Endodermal cell (in vitro differentiated cells): ENCODE measurements around the gene CABP1. TPM values are rescaled to one million over a fixed set of nuclear protein-coding genes. Genes with fewer than 3 reads are reported as not detected.

ENCODE experiments used
- DNase-seq: peaks from one replicate; pipeline ENCODE4 v3.0.0-alpha.2; 2017
- H3K27ac ChIP-seq: 2 replicates; pipeline ENCODE4 v1.5.1; 2013; ENCODE audit warnings: mild to moderate bottlenecking, low read depth, low read length, moderate library complexity
- H3K27me3 ChIP-seq: 2 replicates; pipeline ENCODE4 v1.6.1; 2013; ENCODE audit warnings: mild to moderate bottlenecking, low read length, moderate library complexity; ENCODE audit not compliant: insufficient read depth, control insufficient read depth, poor library complexity, severe bottlenecking
- H3K36me3 ChIP-seq: 2 replicates; pipeline ENCODE4 v1.7.0; 2013; ENCODE audit warnings: mild to moderate bottlenecking, low read length, moderate library complexity; ENCODE audit not compliant: control insufficient read depth, insufficient read depth
- H3K4me1 ChIP-seq: one replicate; pipeline ENCODE4 v1.7.0; 2013; ENCODE audit warnings: low read length; ENCODE audit not compliant: control insufficient read depth, insufficient read depth
- H3K4me3 ChIP-seq: 2 replicates; pipeline ENCODE4 v1.5.1; 2013; ENCODE audit warnings: mild to moderate bottlenecking, low read length, moderate library complexity
- H3K9ac ChIP-seq: 2 replicates; pipeline ENCODE4 v1.6.1; 2013; ENCODE audit warnings: mild to moderate bottlenecking, low read length, moderate library complexity; ENCODE audit not compliant: poor library complexity, severe bottlenecking; ENCODE audit errors: extremely low read depth
- H3K9me3 ChIP-seq: 2 replicates; pipeline ENCODE4 v1.6.1; 2013; ENCODE audit warnings: mild to moderate bottlenecking, low read length, moderate library complexity; ENCODE audit not compliant: control insufficient read depth
- H3K27ac Mint-ChIP-seq: 2 replicates; pipeline ENCODE4 v1.8.0; 2020; ENCODE audit warnings: mixed read lengths
- H3K27me3 Mint-ChIP-seq: 2 replicates; pipeline ENCODE4 v1.8.0; 2021; ENCODE audit warnings: mild to moderate bottlenecking, mixed read lengths; ENCODE audit not compliant: insufficient read depth
- H3K36me3 Mint-ChIP-seq: 2 replicates; pipeline ENCODE4 v1.8.0; 2020; ENCODE audit warnings: low read depth, mixed read lengths
- H3K4me1 Mint-ChIP-seq: 2 replicates; pipeline ENCODE4 v1.8.0; 2020; ENCODE audit warnings: mixed read lengths
- H3K4me3 Mint-ChIP-seq: 2 replicates; pipeline ENCODE4 v1.8.0; 2020; ENCODE audit warnings: mild to moderate bottlenecking, moderate library complexity, mixed read lengths
- H3K9me3 Mint-ChIP-seq: 2 replicates; pipeline ENCODE4 v1.8.0; 2020; ENCODE audit warnings: mild to moderate bottlenecking, mixed read lengths
- CTCF ChIP-seq: fragments of 200-600 bp; sonication (generic); conservative IDR thresholded peaks from 2 replicates; pipeline ENCODE4 v1.5.0; 2021; ENCODE audit warnings: antibody characterized with exemption, mild to moderate bottlenecking
- WGBS, 2 experiments: methylation state at CpG; one replicate each; pipeline versions ENCODE4 v1.1.5 to v1.1.7; 2013; ENCODE audit warnings: missing lambda C conversion rate in 2 of 2, mixed read lengths in 1 of 2; ENCODE audit not compliant: insufficient coverage in 1 of 2, insufficient read length in 1 of 2; 5-methylcytosine and 5-hydroxymethylcytosine counted together
- total RNA-seq, 2 donors: library from RNA; stranded (reverse); fragmentation: NEBNext Ultra II Directional in 1 of 2; extraction: Animal tissue kit (Norgen Biotek cat#: 25700) in 1 of 2; gene quantifications; 2 replicates in 1 of 2; 3 replicates in 1 of 2; pipeline ENCODE4 v1.2.1, GENCODE V29; 2021

Gene CABP1
- total RNA-seq, 2 donors from 2014 or later, result 0.29 to 0.86 TPM

- WGBS, 2 experiments, result 72 to 81% methylated on average over 4 of the region's 4 CpGs
- Histone ChIP-seq H3K36me3 (peaks cover 63% of the 10 kb centered on the region), H3K27me3 (no peaks in the 10 kb centered on the region), H3K27ac (peak overlapping the region; percentile 90), H3K9ac (no peak overlapping the region), H3K4me1 (no peaks in the 10 kb centered on the region), H3K9me3 (no peaks in the 10 kb centered on the region), H3K4me3 (no peak overlapping the region)
- Mint-ChIP-seq H3K9me3 (no peaks in the 10 kb centered on the region), H3K4me1 (peaks cover 34% of the 10 kb centered on the region), H3K36me3 (peaks cover 58% of the 10 kb centered on the region), H3K27ac (peak overlapping the region; percentile 57), H3K27me3 (no peaks in the 10 kb centered on the region), H3K4me3 (no peak overlapping the region)
- no peak for TF ChIP-seq CTCF
- no peak for DNase-seq
Measured at GRCh38 chr12:120693848-120694247, 53.4 kb downstream of the CABP1 start.

GRCh38 chr12:120696626-120697025, 56.2 kb downstream of the CABP1 start:
- peaks cover 79% of the 10 kb centered on the region for H3K36me3 Mint-ChIP-seq
- H3K9me3 Mint-ChIP-seq, result no peaks in the 10 kb centered on the region
- Histone ChIP-seq H3K4me3 (no peak overlapping the region), H3K4me1 (no peaks in the 10 kb centered on the region), H3K9me3 (no peaks in the 10 kb centered on the region), H3K9ac (no peak overlapping the region), H3K36me3 (peaks cover 90% of the 10 kb centered on the region), H3K27ac (no peak overlapping the region), H3K27me3 (no peaks in the 10 kb centered on the region)
- 94 to 99% methylated on average over 4 to 6 of the region's 6 CpGs for WGBS, 2 experiments
- no peaks in the 10 kb centered on the region for H3K27me3 Mint-ChIP-seq
- no peak overlapping the region for H3K27ac Mint-ChIP-seq
- H3K4me1 Mint-ChIP-seq, result peaks cover 14% of the 10 kb centered on the region
- no peak for TF ChIP-seq CTCF
- H3K4me3 Mint-ChIP-seq, result no peak overlapping the region
- no peak for DNase-seq

GRCh38 chr12:120697344-120697743, 56.9 kb downstream of the CABP1 start:
- Mint-ChIP-seq H3K4me3 (no peak overlapping the region), H3K27ac (no peak overlapping the region), H3K27me3 (no peaks in the 10 kb centered on the region), H3K36me3 (peaks cover 82% of the 10 kb centered on the region), H3K4me1 (peaks cover 10% of the 10 kb centered on the region), H3K9me3 (no peaks in the 10 kb centered on the region)
- H3K4me3 ChIP-seq, result no peak overlapping the region
- no peak overlapping the region for H3K27ac ChIP-seq
- H3K27me3 ChIP-seq, result no peaks in the 10 kb centered on the region
- H3K9me3 ChIP-seq, result no peaks in the 10 kb centered on the region
- no peak for TF ChIP-seq CTCF
- DNase-seq, result no peak
- H3K36me3 ChIP-seq, result peaks cover 98% of the 10 kb centered on the region
- no peaks in the 10 kb centered on the region for H3K4me1 ChIP-seq
- no peak overlapping the region for H3K9ac ChIP-seq
- WGBS, 2 experiments, result 100% methylated on average over 1 of the region's 1 CpG; no CpG with 5 or more reads in 1 of the 2 experiments
